H1 (cell line): ENCODE data around the gene SLC7A8.

Experiments
- EP300 ChIP-seq, 2 experiments: IDR thresholded peaks; 1 replicate in 1 of 2; 2 replicates in 1 of 2; pipeline ENCODE4 v1.6.1; 2011 to 2012; ENCODE audit warnings: low read depth in 2 of 2, low read length in 2 of 2, mild to moderate bottlenecking in 2 of 2, borderline replicate concordance in 1 of 2, inconsistent platforms in 1 of 2, moderate library complexity in 1 of 2
- POLR2A ChIP-seq, 2 experiments: IDR thresholded peaks; 1 replicate in 1 of 2; 2 replicates in 1 of 2; pipeline ENCODE4 v1.6.1; 2011; ENCODE audit warnings: low read depth in 2 of 2, low read length in 2 of 2, mild to moderate bottlenecking in 2 of 2; ENCODE audit errors: control extremely low read depth in 1 of 2
- RFX5 ChIP-seq: IDR thresholded peaks from 2 replicates; pipeline ENCODE4 v1.6.1; 2011; ENCODE audit warnings: low read depth, low read length, improper control_type of control experiment, borderline replicate concordance
- SIN3A ChIP-seq, 2 experiments: IDR thresholded peaks in 1 of 2; conservative IDR thresholded peaks in 1 of 2; 2 replicates each; pipeline ENCODE4 v1.6.1; 2011 to 2012; ENCODE audit warnings: low read length in 2 of 2, improper control_type of control experiment in 1 of 2, low read depth in 1 of 2, mild to moderate bottlenecking in 1 of 2
- TBP ChIP-seq: IDR thresholded peaks from 2 replicates; pipeline ENCODE4 v1.6.1; 2011; ENCODE audit warnings: low read depth, low read length, improper control_type of control experiment
- YY1 ChIP-seq: IDR thresholded peaks from 2 replicates; pipeline ENCODE4 v1.6.1; 2011; ENCODE audit warnings: low read depth, mild to moderate bottlenecking, low read length
- TF ChIP-seq, protein P1 (sequence below), 3 experiments: IDR thresholded peaks; 1 replicate in 2 of 3; 2 replicates in 1 of 3; pipeline versions ENCODE4 v1.5.1 to v1.6.1; 2011; ENCODE audit warnings: low read length in 3 of 3, mild to moderate bottlenecking in 3 of 3, inconsistent platforms in 2 of 3, low read depth in 1 of 3, moderate library complexity in 1 of 3; ENCODE audit not compliant: insufficient read depth in 1 of 3; ENCODE audit errors: control extremely low read depth in 1 of 3

DNA sequence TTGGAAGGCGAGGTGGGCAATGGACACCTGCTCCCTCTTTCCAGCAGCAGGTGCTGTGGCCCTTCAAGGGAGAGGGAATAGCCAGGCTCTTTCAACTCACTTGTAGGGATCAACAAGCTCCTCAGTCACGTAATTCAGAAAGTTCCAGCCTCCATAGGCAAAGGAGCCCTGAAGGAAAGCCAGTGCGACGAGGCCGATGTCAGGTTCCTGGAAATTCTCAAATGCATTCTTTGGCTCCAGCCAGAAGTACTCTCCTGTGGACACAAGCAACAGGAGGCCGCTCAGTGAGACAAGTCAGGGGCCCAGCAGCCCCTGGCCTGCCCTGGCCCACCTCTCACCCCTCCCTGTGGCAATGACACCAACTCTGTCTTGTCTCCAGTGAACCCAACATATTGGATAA is 43.1 kb downstream of the SLC7A8 start:
- no peak for TF ChIP-seq EP300 (IDR thresholded peaks at IDR 0.05; ENCODE audit: borderline replicate concordance in 1 of 2, low read depth in 2 of 2, low read length in 2 of 2)
- TF ChIP-seq POLR2A (IDR thresholded peaks at IDR 0.05; ENCODE audit: control extremely low read depth in 1 of 2, low read depth in 2 of 2, low read length in 2 of 2), result no peak
- TF ChIP-seq, protein P1, sequence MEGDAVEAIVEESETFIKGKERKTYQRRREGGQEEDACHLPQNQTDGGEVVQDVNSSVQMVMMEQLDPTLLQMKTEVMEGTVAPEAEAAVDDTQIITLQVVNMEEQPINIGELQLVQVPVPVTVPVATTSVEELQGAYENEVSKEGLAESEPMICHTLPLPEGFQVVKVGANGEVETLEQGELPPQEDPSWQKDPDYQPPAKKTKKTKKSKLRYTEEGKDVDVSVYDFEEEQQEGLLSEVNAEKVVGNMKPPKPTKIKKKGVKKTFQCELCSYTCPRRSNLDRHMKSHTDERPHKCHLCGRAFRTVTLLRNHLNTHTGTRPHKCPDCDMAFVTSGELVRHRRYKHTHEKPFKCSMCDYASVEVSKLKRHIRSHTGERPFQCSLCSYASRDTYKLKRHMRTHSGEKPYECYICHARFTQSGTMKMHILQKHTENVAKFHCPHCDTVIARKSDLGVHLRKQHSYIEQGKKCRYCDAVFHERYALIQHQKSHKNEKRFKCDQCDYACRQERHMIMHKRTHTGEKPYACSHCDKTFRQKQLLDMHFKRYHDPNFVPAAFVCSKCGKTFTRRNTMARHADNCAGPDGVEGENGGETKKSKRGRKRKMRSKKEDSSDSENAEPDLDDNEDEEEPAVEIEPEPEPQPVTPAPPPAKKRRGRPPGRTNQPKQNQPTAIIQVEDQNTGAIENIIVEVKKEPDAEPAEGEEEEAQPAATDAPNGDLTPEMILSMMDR (IDR thresholded peaks at IDR 0.05; ENCODE audit: control extremely low read depth in 1 of 3, insufficient read depth in 1 of 3, low read depth in 1 of 3, low read length in 3 of 3), result peak in 2 of 3 experiments; percentile 8 to 10; a peak in 1 of 4 replicates
- TF ChIP-seq SIN3A (conservative IDR thresholded peaks at IDR 0.05 in 1 of 2, IDR thresholded peaks at IDR 0.05 in 1 of 2; ENCODE audit: low read depth in 1 of 2, low read length in 2 of 2), result no peak
- TF ChIP-seq YY1, result no peak
- TF ChIP-seq RFX5, result no peak
- no peak for TF ChIP-seq TBP
